RWPE2 (cell line): ENCODE results near the gene VANGL2.

Source experiments
- ATAC-seq: fragments of 200-7000 bp; cut with Tn5 transposase; 3 replicates; pipeline ENCODE4 v1.9.1; 2021; ENCODE audit warnings: low read depth
- DNase-seq: peaks from one replicate; pipeline ENCODE4 v3.0.0-alpha.2; 2020; ENCODE audit warnings: low spot score
- H3K27ac ChIP-seq: fragments of 450-650 bp; 2 replicates; pipeline ENCODE4 v1.5.1; 2017; ENCODE audit warnings: mild to moderate bottlenecking; ENCODE audit not compliant: poor library complexity, severe bottlenecking
- H3K27me3 ChIP-seq: fragments of 250-450 bp; sonication (Bioruptor Pico); 2 replicates; pipeline ENCODE4 v1.5.1; 2021; ENCODE audit warnings: mild to moderate bottlenecking, moderate library complexity; ENCODE audit not compliant: insufficient read depth, poor library complexity, severe bottlenecking
- H3K36me3 ChIP-seq: fragments of 250-450 bp; sonication (Bioruptor Pico); 2 replicates; pipeline ENCODE4 v1.5.1; 2020; ENCODE audit warnings: low read depth, mild to moderate bottlenecking, moderate library complexity
- H3K4me1 ChIP-seq: fragments of 250-450 bp; sonication (Bioruptor Pico); 2 replicates; pipeline ENCODE4 v1.5.1; 2021; ENCODE audit warnings: mild to moderate bottlenecking, moderate library complexity; ENCODE audit not compliant: insufficient read depth, poor library complexity, severe bottlenecking
- H3K4me3 ChIP-seq: fragments of 250-450 bp; sonication (Bioruptor Pico); 2 replicates; pipeline ENCODE4 v1.5.1; 2021; ENCODE audit warnings: mild to moderate bottlenecking, moderate library complexity; ENCODE audit not compliant: severe bottlenecking
- H3K9me3 ChIP-seq: fragments of 250-450 bp; sonication (Bioruptor Pico); 2 replicates; pipeline ENCODE4 v1.5.1; 2021; ENCODE audit warnings: mild to moderate bottlenecking, moderate library complexity; ENCODE audit not compliant: severe bottlenecking
- CTCF ChIP-seq: fragments of 450-650 bp; IDR thresholded peaks from one replicate; pipeline ENCODE4 v1.5.1; 2017; ENCODE audit warnings: mild to moderate bottlenecking, moderate library complexity; ENCODE audit not compliant: poor library complexity, severe bottlenecking

VANGL2 gene

GRCh38 chr1:160436966-160437365, 36.6 kb downstream of the VANGL2 start:
- H3K36me3 ChIP-seq = no peaks in the 10 kb centered on the region
- no peak overlapping the region for H3K4me3 ChIP-seq
- no peak for TF ChIP-seq CTCF
- H3K9me3 ChIP-seq = no peaks in the 10 kb centered on the region
- no peak overlapping the region for H3K27ac ChIP-seq
- H3K4me1 ChIP-seq = no peaks in the 10 kb centered on the region
- no peaks in the 10 kb centered on the region for H3K27me3 ChIP-seq
- DNase-seq (no peak), ATAC-seq (no peak)

- peak overlapping the region; percentile 7 for H3K4me3 ChIP-seq
- H3K4me1 ChIP-seq = no peaks in the 10 kb centered on the region
- TF ChIP-seq CTCF = no peak
- no peak overlapping the region for H3K27ac ChIP-seq
- H3K9me3 ChIP-seq = no peaks in the 10 kb centered on the region
- no peaks in the 10 kb centered on the region for H3K27me3 ChIP-seq
- no peaks in the 10 kb centered on the region for H3K36me3 ChIP-seq
- peak; percentile 35; the same call in 2 of the 3 replicates for ATAC-seq
- DNase-seq = no peak
These were observed 37.3 kb downstream of the VANGL2 start for GRCh38 chr1:160437432-160438316.

GRCh38 chr1:160438317-160438918, 38.1 kb downstream of the VANGL2 start:
- no peak for TF ChIP-seq CTCF
- ATAC-seq (no peak), DNase-seq (no peak)
- Histone ChIP-seq H3K9me3 (no peaks in the 10 kb centered on the region), H3K4me1 (no peaks in the 10 kb centered on the region), H3K36me3 (no peaks in the 10 kb centered on the region), H3K27ac (no peak overlapping the region), H3K4me3 (peak overlapping the region; percentile 7), H3K27me3 (no peaks in the 10 kb centered on the region)

- Histone ChIP-seq H3K27ac (no peak overlapping the region), H3K27me3 (no peaks in the 10 kb centered on the region), H3K4me3 (no peak overlapping the region), H3K9me3 (no peaks in the 10 kb centered on the region), H3K36me3 (no peaks in the 10 kb centered on the region), H3K4me1 (no peaks in the 10 kb centered on the region)
- ATAC-seq (no peak), DNase-seq (no peak)
- TF ChIP-seq CTCF = no peak
These were observed 38.6 kb downstream of the VANGL2 start for GRCh38 chr1:160438935-160439334.

GRCh38 chr1:160439718-160440117, 39.4 kb downstream of the VANGL2 start:
- Histone ChIP-seq H3K9me3 (no peaks in the 10 kb centered on the region), H3K36me3 (no peaks in the 10 kb centered on the region), H3K4me3 (no peak overlapping the region), H3K4me1 (no peaks in the 10 kb centered on the region), H3K27me3 (no peaks in the 10 kb centered on the region), H3K27ac (no peak overlapping the region)
- ATAC-seq (no peak), DNase-seq (no peak)
- TF ChIP-seq CTCF = no peak
